HTR-8/SVneo (cell line): Measurements from ENCODE around the gene GUCY2F.

Source experiments
- DNase-seq: peaks from one replicate; pipeline ENCODE4 v3.0.0; 2011; ENCODE audit warnings: low spot score, mixed read lengths; ENCODE audit not compliant: insufficient read length
- FAIRE-seq: peaks from 2 replicates; lab custom pipeline; 2011; peaks lifted over from hg19 to GRCh38; lab: Jason Lieb, UNC

GUCY2F gene

GRCh38 chrX:109398833-109399232 lies 83.1 kb downstream of the GUCY2F start:
- DNase-seq: no peak
- FAIRE-seq: no peak

DNA sequence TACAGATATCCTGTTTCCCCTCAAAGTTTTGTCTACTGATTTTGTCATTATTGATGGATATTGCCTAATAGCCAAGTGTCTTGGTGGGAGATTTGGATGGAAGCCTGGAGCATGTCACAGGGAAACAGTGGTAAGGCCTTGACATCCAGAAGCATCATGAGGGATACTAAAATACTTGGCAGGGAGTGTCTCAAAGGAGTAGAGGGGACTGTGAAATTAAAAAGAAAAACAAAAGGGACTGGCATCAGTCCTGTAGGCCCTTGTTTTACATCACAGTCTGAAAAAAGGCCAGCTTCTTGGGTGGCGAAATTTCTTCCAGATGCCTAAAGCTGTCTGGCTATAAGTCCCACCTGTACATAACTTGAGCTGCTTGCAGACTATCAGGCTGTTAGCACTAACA lies 83.8 kb downstream of the GUCY2F start:
- FAIRE-seq: no peak
- no peak for DNase-seq

DNA sequence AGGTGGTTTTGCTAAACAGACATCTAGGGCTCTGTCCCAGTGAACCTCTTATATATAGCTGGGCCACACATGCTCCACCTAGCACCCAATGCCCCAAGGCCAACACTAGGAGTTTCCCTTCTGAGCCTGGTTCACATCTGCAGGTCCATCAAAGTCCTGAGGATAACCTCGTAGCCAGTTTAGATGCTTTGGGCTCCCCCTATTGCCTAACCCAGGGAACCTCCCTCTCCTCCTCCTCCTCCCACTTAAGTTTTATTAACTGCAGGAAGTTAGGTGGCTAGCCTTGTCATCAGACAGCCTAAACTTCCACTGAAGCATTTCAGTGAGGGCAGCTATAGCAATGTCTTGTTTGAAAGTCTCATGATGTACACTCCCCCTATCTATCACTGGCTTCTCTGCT lies 88.0 kb downstream of the GUCY2F start:
- FAIRE-seq (no peak), DNase-seq (no peak)

GRCh38 chrX:109392895-109393294 lies 89.0 kb downstream of the GUCY2F start:
- FAIRE-seq: no peak

DNA sequence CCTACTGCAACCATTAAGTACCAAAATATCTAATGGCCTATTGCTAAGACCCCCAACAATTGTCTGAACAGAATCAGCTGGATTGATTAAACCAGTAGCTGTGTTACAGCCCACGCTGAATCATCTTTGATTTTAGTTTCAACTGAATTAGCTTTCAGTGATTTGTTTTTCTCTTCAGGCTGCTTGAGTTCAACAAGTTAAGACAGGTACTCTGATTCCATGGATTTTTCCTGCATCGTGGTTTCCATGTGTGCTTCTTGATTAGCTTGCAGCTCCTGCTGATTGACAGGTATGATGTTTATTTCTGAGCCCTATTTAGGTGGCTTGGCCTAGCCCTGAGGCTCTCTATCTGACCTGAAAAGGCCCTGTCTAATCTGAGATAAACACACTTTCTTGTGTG lies 91.3 kb downstream of the GUCY2F start:
- no peak for FAIRE-seq
- no peak for DNase-seq

More at GRCh38 chrX:109392895-109393294, 89.0 kb downstream of the GUCY2F start:
- DNase-seq: no peak

- no peak for DNase-seq
Measured at GRCh38 chrX:109389917-109390316, 92.0 kb downstream of the GUCY2F start.

GRCh38 chrX:109384699-109385098 lies 97.2 kb downstream of the GUCY2F start:
- DNase-seq (no peak), FAIRE-seq (no peak)

More at GRCh38 chrX:109389917-109390316, 92.0 kb downstream of the GUCY2F start:
- no peak for FAIRE-seq

DNA sequence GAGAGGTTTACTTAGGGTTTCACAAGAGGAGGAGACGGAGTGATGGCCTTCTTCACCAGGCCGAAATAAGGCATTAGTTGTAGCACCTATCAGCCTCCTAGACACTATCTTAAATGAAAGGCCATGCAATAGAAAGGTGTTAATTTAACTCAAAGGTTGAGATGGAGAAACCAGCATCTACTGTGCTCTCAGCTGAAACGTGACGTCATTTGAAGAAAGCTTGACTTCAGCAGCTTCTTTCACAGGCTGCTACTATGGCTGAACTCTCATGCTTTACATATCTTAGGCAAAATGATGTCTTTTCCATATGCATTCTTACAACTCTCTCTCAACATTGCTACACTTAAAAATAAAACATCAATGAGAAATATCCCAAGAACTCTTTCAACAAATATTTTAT lies 99.6 kb downstream of the GUCY2F start:
- FAIRE-seq: no peak
- no peak for DNase-seq

GRCh38 chrX:109378281-109378680 lies 103.6 kb downstream of the GUCY2F start:
- DNase-seq (no peak), FAIRE-seq (no peak)

DNA sequence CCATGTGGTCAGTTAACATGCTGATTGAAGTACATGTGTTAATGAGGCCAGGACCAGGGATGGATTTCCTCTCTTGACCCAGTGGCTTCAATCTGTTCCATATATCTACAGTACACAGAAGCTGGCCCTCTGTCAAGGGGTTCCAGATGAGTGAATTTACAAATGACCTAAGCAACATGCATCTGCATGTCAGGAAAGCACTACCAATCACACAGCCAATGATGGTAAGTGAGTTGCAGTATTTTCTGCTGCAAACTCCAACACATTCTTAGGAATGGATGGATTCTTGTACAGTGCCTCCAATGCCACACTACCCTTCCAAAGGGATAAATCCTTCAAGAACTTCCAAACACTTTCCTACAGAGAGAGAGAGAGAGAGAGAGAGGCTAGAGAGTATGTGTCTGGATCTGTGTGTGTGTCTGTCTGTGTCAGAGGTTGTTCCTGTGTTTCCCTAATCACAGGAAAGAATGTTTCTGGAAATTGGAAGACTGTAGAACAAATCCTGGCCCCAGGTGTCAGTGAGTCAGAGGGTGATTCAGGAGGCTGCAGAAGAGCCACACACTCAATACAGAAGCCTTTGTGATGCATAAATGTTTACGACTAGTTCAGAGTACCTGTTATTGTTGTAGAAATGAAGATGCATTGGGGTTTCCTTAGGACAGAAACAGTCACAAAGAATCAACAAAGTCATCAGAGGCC lies 107.5 kb downstream of the GUCY2F start:
- no peak for FAIRE-seq
- no peak for DNase-seq

DNA sequence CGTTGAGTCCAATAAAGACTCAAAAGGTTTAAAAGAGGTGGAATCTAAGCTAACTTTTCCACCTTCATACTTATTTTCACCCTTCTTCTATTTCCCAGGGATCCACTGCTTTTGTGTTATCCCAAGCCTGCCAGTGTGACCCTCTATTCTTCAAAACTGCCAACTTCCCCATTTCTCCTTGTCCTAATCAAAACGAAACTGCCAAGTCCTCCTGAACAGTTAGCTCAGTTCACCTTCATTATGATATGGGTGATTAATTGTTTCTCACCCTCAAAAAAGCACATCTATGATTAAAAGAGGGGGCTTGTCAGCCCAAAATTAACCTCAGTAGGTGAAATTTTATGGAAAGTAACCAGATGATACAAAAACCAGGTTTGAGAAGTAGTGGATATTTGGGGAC lies 108.4 kb downstream of the GUCY2F start:
- DNase-seq (no peak), FAIRE-seq (no peak)

DNA sequence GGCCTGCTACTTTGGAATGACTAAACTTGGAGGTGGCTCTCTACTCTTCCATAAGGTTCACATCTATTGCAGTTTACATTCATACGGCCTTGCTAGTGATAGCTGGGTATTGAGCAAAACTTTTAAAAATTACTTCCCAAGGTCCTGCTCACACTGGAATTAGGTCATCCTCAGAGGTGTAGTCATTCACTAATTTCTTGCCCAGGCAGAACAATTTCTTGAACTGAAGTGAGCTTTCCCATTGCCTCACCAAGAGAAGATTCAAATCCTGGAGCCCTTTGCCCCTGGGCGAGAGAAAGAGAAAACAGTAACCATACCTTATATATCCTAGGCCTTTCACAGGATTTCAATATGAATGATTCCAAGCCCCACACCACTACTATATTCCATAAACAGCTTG lies 109.2 kb downstream of the GUCY2F start:
- FAIRE-seq: no peak

GRCh38 chrX:109372291-109372690 lies 109.6 kb downstream of the GUCY2F start:
- FAIRE-seq (no peak), DNase-seq (no peak)

More for the DNA sequence above, 109.2 kb downstream of the GUCY2F start:
- DNase-seq: no peak

DNA sequence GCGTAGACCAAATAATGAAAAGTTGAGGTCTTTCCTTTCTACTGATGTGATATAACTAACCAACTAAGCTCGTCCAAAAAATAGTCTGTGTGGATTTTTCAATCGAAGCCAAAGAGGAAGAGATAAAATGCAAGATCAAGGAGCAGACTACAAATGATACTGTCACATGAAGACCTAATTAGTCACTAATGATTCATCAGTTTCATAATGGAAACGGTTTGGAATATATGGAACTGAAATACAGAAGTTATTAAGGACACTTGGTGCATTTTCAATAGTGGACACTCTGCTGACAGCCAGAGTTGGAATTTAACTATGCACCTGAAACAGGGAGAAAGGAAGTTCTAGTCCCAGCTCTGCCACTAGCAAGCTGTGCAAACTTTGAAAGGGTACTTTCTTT lies 119.8 kb downstream of the GUCY2F start:
- FAIRE-seq (no peak), DNase-seq (no peak)

DNA sequence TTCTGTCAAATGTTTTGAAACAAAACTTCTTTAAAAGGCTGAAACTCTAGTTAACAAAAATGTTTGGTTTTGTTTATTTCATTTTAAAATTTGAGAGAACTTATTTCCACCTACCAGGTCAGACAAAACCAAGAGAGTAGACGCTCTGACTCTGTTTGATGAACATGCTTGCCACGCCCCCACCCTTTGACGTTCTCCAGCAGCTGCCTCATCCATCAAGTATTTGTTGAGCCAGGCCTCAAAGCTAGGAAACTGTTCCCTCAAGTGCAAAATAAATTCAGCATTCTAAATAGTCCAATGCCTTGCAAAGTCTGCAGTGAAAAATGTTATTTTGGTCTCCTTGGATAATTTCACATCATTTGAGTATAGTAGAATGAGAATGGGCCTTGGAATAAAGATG lies 121.6 kb downstream of the GUCY2F start:
- FAIRE-seq: no peak

GRCh38 chrX:109357706-109358105 lies 124.2 kb downstream of the GUCY2F start:
- FAIRE-seq (no peak), DNase-seq (no peak)

More for the DNA sequence above, 121.6 kb downstream of the GUCY2F start:
- no peak for DNase-seq

- no peak for FAIRE-seq
- DNase-seq: no peak
Measured at GRCh38 chrX:109356684-109357083, 125.2 kb downstream of the GUCY2F start.

DNA sequence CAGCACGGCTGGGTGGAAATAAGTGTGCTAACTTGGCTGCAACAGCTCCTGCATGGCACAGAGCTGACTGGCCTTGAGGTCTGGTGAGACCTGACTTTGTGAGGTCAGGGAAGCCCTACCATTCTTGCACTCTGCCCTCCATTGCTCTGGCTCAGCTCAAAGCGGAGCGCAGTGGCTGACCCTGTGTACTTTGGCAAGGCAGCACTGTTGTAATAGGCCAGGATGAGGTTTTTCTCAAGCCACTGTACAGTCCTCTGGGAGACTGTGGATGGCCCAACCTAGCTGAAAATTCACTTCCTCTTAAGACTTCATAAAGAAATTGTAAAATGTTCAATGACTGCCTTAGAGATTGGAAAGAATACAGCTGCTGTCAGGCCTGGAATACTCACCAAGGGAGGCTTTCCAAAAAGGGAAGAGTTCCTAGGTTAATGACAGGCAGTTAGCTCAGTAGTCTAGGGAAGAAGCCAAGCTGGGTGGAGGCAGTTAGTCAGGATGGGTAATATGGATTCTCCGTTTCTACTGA lies 129.8 kb downstream of the GUCY2F start:
- DNase-seq (no peak), FAIRE-seq (no peak)

DNA sequence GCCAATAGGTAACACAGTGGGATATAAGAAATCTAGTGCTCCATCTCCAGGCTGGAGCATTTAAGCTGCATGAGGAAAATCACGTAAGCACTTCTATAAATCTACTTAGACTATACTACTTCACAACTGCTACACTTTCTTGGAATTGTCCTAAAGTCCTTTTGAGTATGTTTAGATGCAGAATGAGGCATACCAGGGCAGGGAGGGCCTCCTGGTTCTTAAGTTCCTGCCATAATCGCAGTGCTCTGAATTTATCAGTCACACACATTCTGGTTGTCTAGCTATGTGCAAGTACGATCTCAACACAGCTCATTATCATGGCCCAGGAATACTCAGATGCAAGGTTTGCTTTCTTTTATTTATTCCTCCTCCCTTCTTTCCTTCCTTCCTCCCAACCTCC lies 130.3 kb downstream of the GUCY2F start:
- FAIRE-seq (no peak), DNase-seq (no peak)

GRCh38 chrX:109350551-109350950 lies 131.3 kb downstream of the GUCY2F start:
- FAIRE-seq (no peak), DNase-seq (no peak)

DNA sequence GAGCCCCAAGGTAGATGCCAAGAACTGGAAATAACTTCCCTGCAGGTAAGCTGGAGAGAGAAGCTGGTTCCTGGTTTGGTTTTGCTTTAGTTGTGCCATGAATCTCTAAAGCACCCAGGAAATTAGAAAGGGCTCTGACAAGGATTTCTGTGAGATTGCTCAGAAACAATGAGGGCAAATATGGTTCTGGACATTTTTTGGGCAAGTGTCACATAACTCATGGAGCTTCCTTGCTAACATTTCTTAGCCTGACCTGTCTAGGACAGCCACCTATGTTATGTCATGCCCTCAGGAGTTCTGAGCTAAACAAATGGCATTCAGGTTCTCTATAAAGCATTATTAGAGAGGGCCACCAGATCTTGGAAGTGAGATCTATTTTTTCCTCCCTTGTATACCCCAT lies 131.8 kb downstream of the GUCY2F start:
- FAIRE-seq (no peak), DNase-seq (no peak)

GRCh38 chrX:109347632-109348031 lies 134.3 kb downstream of the GUCY2F start:
- no peak for DNase-seq
- FAIRE-seq: no peak
